ENCODE measurements around the gene MS4A4E. TPM values are rescaled to one million over a fixed set of nuclear protein-coding genes. Genes with fewer than 3 reads are reported as not detected.
A peak's percentile ranks its signal among the peaks of the same experiment; 100 is the strongest.

MS4A4E gene
- total and polyA plus RNA-seq, 5 donors from 2014 or later: 1.0 TPM; not detected in 4

DNA sequence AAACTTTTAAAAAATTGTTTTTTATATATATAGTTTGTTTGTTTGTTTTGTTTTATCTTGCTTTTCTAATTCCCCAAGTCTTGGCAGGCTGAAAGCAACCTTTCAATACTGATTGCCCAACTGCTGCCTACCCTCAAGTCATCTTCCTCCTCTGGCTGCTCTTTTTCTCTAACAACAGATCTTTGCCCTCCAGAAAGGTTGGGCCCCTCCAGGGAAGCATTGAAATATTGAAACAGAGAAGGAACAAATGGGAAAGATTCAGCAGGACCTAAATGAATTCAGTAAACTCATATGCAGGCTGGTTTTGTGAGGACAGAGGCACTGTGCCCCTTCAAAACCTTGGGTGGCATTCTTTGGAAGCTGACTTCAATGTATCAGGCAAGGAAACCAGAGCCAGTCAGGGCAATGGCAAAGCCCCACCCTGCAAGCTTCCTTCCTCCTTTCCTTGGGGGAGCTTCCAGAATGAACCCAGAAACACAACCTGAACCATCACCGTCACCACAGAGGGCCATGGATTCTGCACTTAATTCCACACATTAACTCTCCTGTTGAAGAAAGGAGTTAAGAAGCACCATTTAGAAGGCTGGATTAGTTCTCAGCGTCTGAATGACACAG is 59.2 kb downstream of the MS4A4E start:
- no peaks in the 10 kb centered on the region for H3K36me3 Mint-ChIP-seq
- H3K27ac ChIP-seq (ENCODE audit: insufficient read depth, low read length, poor library complexity, severe bottlenecking): no peak overlapping the region
- H3K9me3 ChIP-seq (ENCODE audit: control insufficient read depth in 2 of 2, low read length in 2 of 2): no peaks in the 10 kb centered on the region
- H3K36me3 ChIP-seq (ENCODE audit: control insufficient read depth, insufficient read depth, low read length): no peaks in the 10 kb centered on the region
- DNase-seq (no peak), ATAC-seq (ENCODE audit: low read depth in 2 of 2) (no peak)
- no peaks in the 10 kb centered on the region for H3K4me1 ChIP-seq (ENCODE audit: control insufficient read depth, insufficient read depth, low read length, poor library complexity, severe bottlenecking)
- peak overlapping the region in 1 of 3 donors; percentile 1 for H3K27ac Mint-ChIP-seq
- H3K27me3 Mint-ChIP-seq: peaks cover 10% of the 10 kb centered on the region
- no peaks in the 10 kb centered on the region for H3K4me1 Mint-ChIP-seq
- H3K27me3 ChIP-seq (ENCODE audit: control insufficient read depth, insufficient read depth, low read length): peaks cover 4% of the 10 kb centered on the region
- H3K4me3 ChIP-seq (ENCODE audit: low read depth, low read length): no peak overlapping the region
- H3K4me3 Mint-ChIP-seq: no peak overlapping the region
- peaks cover 0 to 7% (median 0%) of the 10 kb centered on the region in 7 donors for H3K9me3 Mint-ChIP-seq

DNA sequence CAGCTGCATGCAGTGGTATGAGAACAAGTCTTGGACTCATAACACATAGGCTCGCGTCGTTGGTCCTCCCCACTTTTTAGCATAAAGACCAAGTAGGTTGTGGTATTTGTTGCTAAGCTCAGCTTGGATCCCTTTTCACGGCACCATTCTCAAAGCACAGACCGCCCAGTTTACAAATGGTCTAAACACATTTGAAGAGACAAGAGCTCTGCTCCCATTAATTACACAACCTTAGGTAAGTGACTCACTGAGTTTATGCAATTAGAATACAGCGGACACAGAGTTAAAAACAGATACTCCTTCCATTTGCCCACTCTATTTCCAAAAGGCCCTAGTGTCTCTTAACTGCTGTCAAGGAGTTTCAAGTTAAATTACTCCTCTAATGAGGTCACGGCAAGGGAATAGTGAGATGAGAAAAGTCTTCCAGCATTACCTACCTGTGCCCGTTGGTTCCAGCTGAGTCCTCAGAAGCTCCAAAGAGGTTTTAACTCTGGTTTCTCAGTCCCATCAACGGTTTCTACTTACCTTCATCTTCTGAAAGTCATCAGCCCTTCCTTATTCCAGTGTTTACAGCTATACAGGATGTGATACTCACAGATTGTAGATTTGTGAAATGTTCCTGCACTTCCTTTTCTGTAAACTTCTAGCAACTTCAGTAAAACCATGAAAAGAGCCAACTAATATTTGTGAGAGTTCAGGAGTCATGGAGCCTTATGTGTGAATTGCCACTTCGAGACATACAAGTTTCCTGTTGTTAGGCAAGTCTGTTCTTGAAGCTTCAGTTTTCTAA is 60.2 kb downstream of the MS4A4E start, which contains the start of gene MS4A6A:
Gene MS4A6A, minus strand, starts transcription at position 543 of the 790 bp plus-strand sequence. CDS start 1,356 bp downstream, outside the sequence.
- H3K36me3 Mint-ChIP-seq: no peaks in the 10 kb centered on the region
- H3K9me3 Mint-ChIP-seq: peaks cover 0 to 7% (median 0%) of the 10 kb centered on the region in 7 donors
- H3K4me1 ChIP-seq (ENCODE audit: control insufficient read depth, insufficient read depth, low read length, poor library complexity, severe bottlenecking): no peaks in the 10 kb centered on the region
- ATAC-seq (ENCODE audit: low read depth in 2 of 2) (no peak), DNase-seq (no peak)
- H3K27ac Mint-ChIP-seq: peak within 1 kb of the TSS in 1 of 3 donors; percentile 1
- no peak within 1 kb of the TSS for H3K4me3 ChIP-seq (ENCODE audit: low read depth, low read length)
- no peak within 1 kb of the TSS for H3K27ac ChIP-seq (ENCODE audit: insufficient read depth, low read length, poor library complexity, severe bottlenecking)
- H3K9me3 ChIP-seq (ENCODE audit: control insufficient read depth in 2 of 2, low read length in 2 of 2): no peaks in the 10 kb centered on the region
- no peak within 1 kb of the TSS for H3K4me3 Mint-ChIP-seq
- no peaks in the 10 kb centered on the region for H3K36me3 ChIP-seq (ENCODE audit: control insufficient read depth, insufficient read depth, low read length)
- peaks cover 4% of the 10 kb centered on the region for H3K27me3 ChIP-seq (ENCODE audit: control insufficient read depth, insufficient read depth, low read length)
- H3K4me1 Mint-ChIP-seq: no peaks in the 10 kb centered on the region
- H3K27me3 Mint-ChIP-seq: peaks cover 10% of the 10 kb centered on the region

DNA sequence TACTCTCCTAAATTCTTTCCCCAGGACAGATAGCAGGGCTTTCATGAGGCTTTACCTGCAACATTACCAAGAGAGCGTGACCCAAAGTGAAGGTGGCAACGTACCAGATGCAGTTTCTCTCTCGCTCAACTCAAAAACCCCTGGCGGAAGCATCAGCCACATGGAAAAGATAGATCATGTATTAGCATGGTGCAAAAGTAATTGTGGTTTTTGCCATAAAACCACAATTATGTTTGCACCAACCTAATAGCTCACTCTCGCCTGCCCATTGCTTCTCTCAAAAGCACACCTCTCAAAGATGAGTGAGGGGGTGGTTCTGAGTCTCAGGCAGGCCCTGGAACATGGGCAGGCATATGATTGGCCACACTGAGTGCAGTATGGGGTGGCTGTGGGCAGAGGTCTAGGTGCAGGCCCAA is 67.1 kb downstream of the MS4A4E start:
- Mint-ChIP-seq H3K27ac (no peak overlapping the region), H3K36me3 (no peaks in the 10 kb centered on the region), H3K27me3 (peaks cover 9% of the 10 kb centered on the region), H3K9me3 (peaks cover 0 to 2% (median 0%) of the 10 kb centered on the region in 7 donors), H3K4me3 (no peak overlapping the region), H3K4me1 (no peaks in the 10 kb centered on the region)
- ATAC-seq (ENCODE audit: low read depth in 2 of 2): no peak
- Histone ChIP-seq H3K36me3 (ENCODE audit: control insufficient read depth, insufficient read depth, low read length) (no peaks in the 10 kb centered on the region), H3K9me3 (ENCODE audit: control insufficient read depth in 2 of 2, low read length in 2 of 2) (no peaks in the 10 kb centered on the region), H3K27ac (ENCODE audit: insufficient read depth, low read length, poor library complexity, severe bottlenecking) (no peak overlapping the region), H3K4me1 (ENCODE audit: control insufficient read depth, insufficient read depth, low read length, poor library complexity, severe bottlenecking) (no peaks in the 10 kb centered on the region), H3K27me3 (ENCODE audit: control insufficient read depth, insufficient read depth, low read length) (no peaks in the 10 kb centered on the region), H3K4me3 (ENCODE audit: low read depth, low read length) (no peak overlapping the region)
- DNase-seq: no peak

- H3K27me3 Mint-ChIP-seq: peaks cover 4% of the 10 kb centered on the region
- H3K36me3 Mint-ChIP-seq: no peaks in the 10 kb centered on the region
- H3K9me3 ChIP-seq (ENCODE audit: control insufficient read depth in 2 of 2, low read length in 2 of 2): peaks cover 7 to 16% of the 10 kb centered on the region in 2 experiments
- H3K36me3 ChIP-seq (ENCODE audit: control insufficient read depth, insufficient read depth, low read length): no peaks in the 10 kb centered on the region
- H3K4me3 ChIP-seq (ENCODE audit: low read depth, low read length): no peak overlapping the region
- H3K9me3 Mint-ChIP-seq: peaks cover 0 to 11% (median 4%) of the 10 kb centered on the region in 7 donors
- ATAC-seq (ENCODE audit: low read depth in 2 of 2): no peak
- no peak overlapping the region for H3K27ac ChIP-seq (ENCODE audit: insufficient read depth, low read length, poor library complexity, severe bottlenecking)
- H3K27me3 ChIP-seq (ENCODE audit: control insufficient read depth, insufficient read depth, low read length): no peaks in the 10 kb centered on the region
- H3K4me3 Mint-ChIP-seq: no peak overlapping the region
- no peak overlapping the region for H3K27ac Mint-ChIP-seq
- DNase-seq: no peak
- no peaks in the 10 kb centered on the region for H3K4me1 ChIP-seq (ENCODE audit: control insufficient read depth, insufficient read depth, low read length, poor library complexity, severe bottlenecking)
- no peaks in the 10 kb centered on the region for H3K4me1 Mint-ChIP-seq
Measured at GRCh38 chr11:60172011-60172410, 70.9 kb downstream of the MS4A4E start.

DNA sequence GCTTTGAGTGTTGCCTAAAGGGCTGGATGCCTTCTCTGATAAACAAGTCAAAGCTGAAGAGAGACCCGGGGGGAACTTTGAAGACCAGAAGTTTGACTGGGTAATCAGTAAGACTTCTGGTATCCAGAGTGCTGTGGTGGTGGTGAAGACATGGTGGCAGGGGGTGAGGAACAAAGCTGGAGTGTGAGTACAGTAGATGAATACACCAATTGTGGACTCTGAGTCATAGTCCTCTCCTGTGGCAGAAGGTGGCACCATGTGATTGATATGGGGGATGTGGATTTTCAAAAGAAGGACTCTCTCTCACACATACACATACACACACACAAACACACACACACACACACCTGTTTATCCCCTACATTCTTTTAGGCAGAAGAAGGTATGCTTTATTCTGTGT is 72.4 kb downstream of the MS4A4E start:
- H3K27me3 ChIP-seq (ENCODE audit: control insufficient read depth, insufficient read depth, low read length): no peaks in the 10 kb centered on the region
- Mint-ChIP-seq H3K27me3 (peaks cover 4% of the 10 kb centered on the region), H3K27ac (no peak overlapping the region), H3K4me1 (no peaks in the 10 kb centered on the region), H3K9me3 (peaks cover 0 to 11% (median 4%) of the 10 kb centered on the region in 7 donors), H3K4me3 (no peak overlapping the region), H3K36me3 (no peaks in the 10 kb centered on the region)
- ATAC-seq (ENCODE audit: low read depth in 2 of 2): no peak
- H3K36me3 ChIP-seq (ENCODE audit: control insufficient read depth, insufficient read depth, low read length): no peaks in the 10 kb centered on the region
- no peaks in the 10 kb centered on the region for H3K4me1 ChIP-seq (ENCODE audit: control insufficient read depth, insufficient read depth, low read length, poor library complexity, severe bottlenecking)
- no peak for DNase-seq
- H3K9me3 ChIP-seq (ENCODE audit: control insufficient read depth in 2 of 2, low read length in 2 of 2): peaks cover 7 to 16% of the 10 kb centered on the region in 2 experiments
- no peak overlapping the region for H3K27ac ChIP-seq (ENCODE audit: insufficient read depth, low read length, poor library complexity, severe bottlenecking)
- H3K4me3 ChIP-seq (ENCODE audit: low read depth, low read length): no peak overlapping the region

DNA sequence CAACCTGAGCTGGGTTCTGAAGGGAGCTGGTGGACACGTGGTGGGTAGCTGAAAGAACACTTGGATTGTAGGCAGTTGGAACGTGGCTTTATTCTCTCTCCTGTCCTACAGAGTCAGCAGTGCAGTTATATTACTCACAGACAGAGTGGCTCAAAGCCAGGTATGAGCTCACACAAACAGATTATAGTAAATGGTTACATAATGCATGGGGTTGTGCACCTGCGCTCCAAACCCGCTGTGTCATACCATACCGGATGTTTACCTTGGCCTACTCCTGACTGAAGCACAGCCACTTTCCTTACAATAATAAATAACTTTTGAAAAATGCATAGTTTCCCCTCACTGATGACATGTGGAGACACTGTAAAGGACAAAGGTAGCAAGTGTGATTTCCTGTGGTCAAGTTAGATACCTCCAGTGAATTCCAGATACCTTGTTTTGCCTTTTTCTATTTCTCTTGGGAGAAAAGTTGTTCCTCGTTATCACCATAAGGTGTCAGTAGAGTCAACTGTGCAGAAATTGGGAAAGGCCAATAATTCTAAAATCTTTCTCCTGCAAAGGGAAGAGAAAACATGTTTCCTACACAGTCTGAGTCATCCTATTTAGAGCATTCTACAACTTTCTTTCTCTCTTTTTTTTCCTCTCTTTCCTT is 73.5 kb downstream of the MS4A4E start:
- Mint-ChIP-seq H3K27me3 (peaks cover 4% of the 10 kb centered on the region), H3K4me1 (no peaks in the 10 kb centered on the region), H3K36me3 (no peaks in the 10 kb centered on the region), H3K27ac (no peak overlapping the region), H3K9me3 (peaks cover 0 to 11% (median 3%) of the 10 kb centered on the region in 7 donors), H3K4me3 (no peak overlapping the region)
- no peaks in the 10 kb centered on the region for H3K4me1 ChIP-seq (ENCODE audit: control insufficient read depth, insufficient read depth, low read length, poor library complexity, severe bottlenecking)
- H3K27me3 ChIP-seq (ENCODE audit: control insufficient read depth, insufficient read depth, low read length): no peaks in the 10 kb centered on the region
- DNase-seq (peak in 1 of 3 donors; percentile 7), ATAC-seq (ENCODE audit: low read depth in 2 of 2) (no peak)
- H3K4me3 ChIP-seq (ENCODE audit: low read depth, low read length): no peak overlapping the region
- H3K27ac ChIP-seq (ENCODE audit: insufficient read depth, low read length, poor library complexity, severe bottlenecking): no peak overlapping the region
- H3K9me3 ChIP-seq (ENCODE audit: control insufficient read depth in 2 of 2, low read length in 2 of 2): peaks cover 7 to 16% of the 10 kb centered on the region in 2 experiments
- H3K36me3 ChIP-seq (ENCODE audit: control insufficient read depth, insufficient read depth, low read length): no peaks in the 10 kb centered on the region

GRCh38 chr11:60168306-60168705 is 74.6 kb downstream of the MS4A4E start:
- Histone ChIP-seq H3K4me3 (ENCODE audit: low read depth, low read length) (no peak overlapping the region), H3K27ac (ENCODE audit: insufficient read depth, low read length, poor library complexity, severe bottlenecking) (no peak overlapping the region), H3K27me3 (ENCODE audit: control insufficient read depth, insufficient read depth, low read length) (peaks cover 3% of the 10 kb centered on the region), H3K36me3 (ENCODE audit: control insufficient read depth, insufficient read depth, low read length) (no peaks in the 10 kb centered on the region), H3K9me3 (ENCODE audit: control insufficient read depth in 2 of 2, low read length in 2 of 2) (peaks cover 7 to 16% of the 10 kb centered on the region in 2 experiments), H3K4me1 (ENCODE audit: control insufficient read depth, insufficient read depth, low read length, poor library complexity, severe bottlenecking) (no peaks in the 10 kb centered on the region)
- Mint-ChIP-seq H3K27me3 (peaks cover under 1% of the 10 kb centered on the region), H3K9me3 (peaks cover 0 to 11% (median 4%) of the 10 kb centered on the region in 7 donors), H3K36me3 (no peaks in the 10 kb centered on the region), H3K27ac (no peak overlapping the region), H3K4me3 (no peak overlapping the region), H3K4me1 (no peaks in the 10 kb centered on the region)
- no peak for DNase-seq
- ATAC-seq (ENCODE audit: low read depth in 2 of 2): no peak

Measured in CD4-positive, CD25-positive, alpha-beta regulatory T cell (primary cell).